Measurements from ENCODE around the gene ACSS3. TPM values are rescaled to one million over a fixed set of nuclear protein-coding genes. Genes with fewer than 3 reads are reported as not detected.
"Not testable (repeated sequence)": the region's sequence is repeated elsewhere in the genome, so short reads cannot be mapped to it uniquely, and the experiment has no call there.

Gene ACSS3
- total and polyA plus RNA-seq, 5 donors = 11.7 to 29.8 (median 24.8) TPM

GRCh38 chr12:81168445-81168844 lies 90.6 kb downstream of the ACSS3 start:
- Histone ChIP-seq H3K9me3 (ENCODE audit: control insufficient read depth, low read length) (no peaks in the 10 kb centered on the region), H3K4me1 (ENCODE audit: control insufficient read depth, insufficient read depth, low read length) (no peaks in the 10 kb centered on the region), H3K27ac (ENCODE audit: low read length) (no peak overlapping the region), H3K4me3 (ENCODE audit: low read length) (no peak overlapping the region), H3K27me3 (ENCODE audit: control insufficient read depth, insufficient read depth) (no peaks in the 10 kb centered on the region)
- ATAC-seq (no peak), DNase-seq (no peak)
- WGBS = 86% methylated on average over 3 of the region's 3 CpGs
- intact Hi-C loops (cut with DNase I) = no loop called here

- intact Hi-C loops (cut with DNase I) = no loop called here
- H3K4me3 ChIP-seq (ENCODE audit: low read length) = no peak overlapping the region
Measured at GRCh38 chr12:81170072-81170471, 92.2 kb downstream of the ACSS3 start.

GRCh38 chr12:81172851-81173250 lies 95.0 kb downstream of the ACSS3 start:
- no peaks in the 10 kb centered on the region for H3K27me3 ChIP-seq (ENCODE audit: control insufficient read depth, insufficient read depth)
- H3K9me3 ChIP-seq (ENCODE audit: control insufficient read depth, low read length) = no peaks in the 10 kb centered on the region
- no peak overlapping the region for H3K4me3 ChIP-seq (ENCODE audit: low read length)
- H3K27ac ChIP-seq (ENCODE audit: low read length) = no peak overlapping the region
- no peaks in the 10 kb centered on the region for H3K4me1 ChIP-seq (ENCODE audit: control insufficient read depth, insufficient read depth, low read length)
- WGBS = 81% methylated on average over 2 of the region's 2 CpGs
- no peak for ATAC-seq
- DNase-seq = no peak
- intact Hi-C loops (cut with DNase I) = no loop called here

More at GRCh38 chr12:81170072-81170471, 92.2 kb downstream of the ACSS3 start:
- Histone ChIP-seq H3K9me3 (ENCODE audit: control insufficient read depth, low read length) (no peaks in the 10 kb centered on the region), H3K27ac (ENCODE audit: low read length) (no peak overlapping the region), H3K27me3 (ENCODE audit: control insufficient read depth, insufficient read depth) (no peaks in the 10 kb centered on the region), H3K4me1 (ENCODE audit: control insufficient read depth, insufficient read depth, low read length) (no peaks in the 10 kb centered on the region)
- no peak for ATAC-seq
- no peak for DNase-seq

- ATAC-seq (no peak), DNase-seq (no peak)
- Histone ChIP-seq H3K4me3 (ENCODE audit: low read length) (no peak overlapping the region), H3K27me3 (ENCODE audit: control insufficient read depth, insufficient read depth) (no peaks in the 10 kb centered on the region), H3K4me1 (ENCODE audit: control insufficient read depth, insufficient read depth, low read length) (no peaks in the 10 kb centered on the region), H3K27ac (ENCODE audit: low read length) (no peak overlapping the region), H3K9me3 (ENCODE audit: control insufficient read depth, low read length) (no peaks in the 10 kb centered on the region)
- intact Hi-C loops (cut with DNase I) = no loop called here
- 79% methylated on average over 4 of the region's 4 CpGs for WGBS
Measured at GRCh38 chr12:81174664-81175063, 96.8 kb downstream of the ACSS3 start.

- DNase-seq (no peak), ATAC-seq (no peak)
- Histone ChIP-seq H3K4me3 (ENCODE audit: low read length) (no peak overlapping the region), H3K9me3 (ENCODE audit: control insufficient read depth, low read length) (no peaks in the 10 kb centered on the region), H3K4me1 (ENCODE audit: control insufficient read depth, insufficient read depth, low read length) (no peaks in the 10 kb centered on the region), H3K27ac (ENCODE audit: low read length) (no peak overlapping the region), H3K27me3 (ENCODE audit: control insufficient read depth, insufficient read depth) (no peaks in the 10 kb centered on the region)
- intact Hi-C loops (cut with DNase I) = no loop called here
- WGBS = 70% methylated on average over 1 of the region's 1 CpG
Measured at GRCh38 chr12:81176796-81177195, 98.9 kb downstream of the ACSS3 start.

GRCh38 chr12:81181691-81182090 lies 103.8 kb downstream of the ACSS3 start:
- H3K27me3 ChIP-seq (ENCODE audit: control insufficient read depth, insufficient read depth) = no peaks in the 10 kb centered on the region
- 78% methylated on average over 2 of the region's 2 CpGs for WGBS
- intact Hi-C loops (cut with DNase I) = no loop called here
- no peak overlapping the region for H3K4me3 ChIP-seq (ENCODE audit: low read length)
- H3K9me3 ChIP-seq (ENCODE audit: control insufficient read depth, low read length) = no peaks in the 10 kb centered on the region
- DNase-seq (no peak), ATAC-seq (no peak)
- H3K27ac ChIP-seq (ENCODE audit: low read length) = no peak overlapping the region
- H3K4me1 ChIP-seq (ENCODE audit: control insufficient read depth, insufficient read depth, low read length) = no peaks in the 10 kb centered on the region

- ATAC-seq = no peak
- intact Hi-C loops (cut with DNase I) = no loop called here
- no peak for DNase-seq
- Histone ChIP-seq H3K27me3 (ENCODE audit: control insufficient read depth, insufficient read depth) (no peaks in the 10 kb centered on the region), H3K9me3 (ENCODE audit: control insufficient read depth, low read length) (no peaks in the 10 kb centered on the region), H3K27ac (ENCODE audit: low read length) (no peak overlapping the region), H3K4me3 (ENCODE audit: low read length) (no peak overlapping the region), H3K4me1 (ENCODE audit: control insufficient read depth, insufficient read depth, low read length) (no peaks in the 10 kb centered on the region)
- 97% methylated on average over 1 of the region's 1 CpG for WGBS
Measured at GRCh38 chr12:81187686-81188085, 109.8 kb downstream of the ACSS3 start.

GRCh38 chr12:81196595-81196994 lies 118.7 kb downstream of the ACSS3 start:
- H3K4me3 ChIP-seq (ENCODE audit: low read length) = no peak overlapping the region
- no peak for ATAC-seq
- WGBS = 91% methylated on average over 3 of the region's 3 CpGs
- H3K27ac ChIP-seq (ENCODE audit: low read length) = no peak overlapping the region
- no peaks in the 10 kb centered on the region for H3K4me1 ChIP-seq (ENCODE audit: control insufficient read depth, insufficient read depth, low read length)
- no peaks in the 10 kb centered on the region for H3K27me3 ChIP-seq (ENCODE audit: control insufficient read depth, insufficient read depth)
- no peaks in the 10 kb centered on the region for H3K9me3 ChIP-seq (ENCODE audit: control insufficient read depth, low read length)
- intact Hi-C loops (cut with DNase I) = no loop called here
- no peak for DNase-seq

GRCh38 chr12:81200561-81200960 lies 122.7 kb downstream of the ACSS3 start:
- H3K27me3 ChIP-seq (ENCODE audit: control insufficient read depth, insufficient read depth); ATAC-seq; H3K27ac ChIP-seq (ENCODE audit: low read length); DNase-seq; H3K9me3 ChIP-seq (ENCODE audit: control insufficient read depth, low read length); intact Hi-C loops (cut with DNase I); H3K4me3 ChIP-seq (ENCODE audit: low read length); H3K4me1 ChIP-seq (ENCODE audit: control insufficient read depth, insufficient read depth, low read length): not testable (repeated sequence)
- WGBS = 58% methylated on average over 6 of the region's 6 CpGs

- H3K27ac ChIP-seq (ENCODE audit: low read length) = no peak overlapping the region
- peaks cover 2% of the 10 kb centered on the region for H3K4me1 ChIP-seq (ENCODE audit: control insufficient read depth, insufficient read depth, low read length)
- WGBS = 25% methylated on average over 3 of the region's 3 CpGs
- no peak for DNase-seq
- no peaks in the 10 kb centered on the region for H3K9me3 ChIP-seq (ENCODE audit: control insufficient read depth, low read length)
- no peak for ATAC-seq
- H3K27me3 ChIP-seq (ENCODE audit: control insufficient read depth, insufficient read depth) = no peaks in the 10 kb centered on the region
- intact Hi-C loops (cut with DNase I) = no loop called here
- H3K4me3 ChIP-seq (ENCODE audit: low read length) = no peak overlapping the region
Measured at GRCh38 chr12:81203671-81204204, 125.9 kb downstream of the ACSS3 start.

- no peaks in the 10 kb centered on the region for H3K9me3 ChIP-seq (ENCODE audit: control insufficient read depth, low read length)
- ATAC-seq (no peak), DNase-seq (no peak)
- WGBS = 92% methylated on average over 1 of the region's 1 CpG
- intact Hi-C loops (cut with DNase I) = no loop called here
- no peak overlapping the region for H3K4me3 ChIP-seq (ENCODE audit: low read length)
- H3K4me1 ChIP-seq (ENCODE audit: control insufficient read depth, insufficient read depth, low read length) = peaks cover 2% of the 10 kb centered on the region
- no peak overlapping the region for H3K27ac ChIP-seq (ENCODE audit: low read length)
- H3K27me3 ChIP-seq (ENCODE audit: control insufficient read depth, insufficient read depth) = no peaks in the 10 kb centered on the region
Measured at GRCh38 chr12:81205416-81205815, 127.5 kb downstream of the ACSS3 start.

- Histone ChIP-seq H3K4me3 (ENCODE audit: low read length) (no peak overlapping the region), H3K27me3 (ENCODE audit: control insufficient read depth, insufficient read depth) (no peaks in the 10 kb centered on the region), H3K4me1 (ENCODE audit: control insufficient read depth, insufficient read depth, low read length) (peaks cover 2% of the 10 kb centered on the region), H3K9me3 (ENCODE audit: control insufficient read depth, low read length) (no peaks in the 10 kb centered on the region), H3K27ac (ENCODE audit: low read length) (no peak overlapping the region)
- intact Hi-C loops (cut with DNase I) = no loop called here
- ATAC-seq = no peak
- 67% methylated on average over 2 of the region's 2 CpGs for WGBS
- no peak for DNase-seq
Measured at GRCh38 chr12:81206429-81206828, 128.6 kb downstream of the ACSS3 start.

Measured in right cardiac atrium (tissue), 5 donors.